Stimulated activated naive CD8-positive, alpha-beta T cell treated with anti-CD3 and anti-CD28 coated beads, Interleukin-15, amount 100 ng/mL, for 72 hours (primary cell): ENCODE data around the gene AMN.

Source experiments
- ATAC-seq: fragments of 150-1000 bp; cut with Tn5 transposase; 2 replicates; pipeline ENCODE4 v1.10.0; 2021; ENCODE audit warnings: mild to moderate bottlenecking, moderate library complexity
- DNase-seq, 2 donors: peaks; one replicate each; pipeline ENCODE4 v3.0.0; 2021 to 2022
- H3K27ac Mint-ChIP-seq, 2 donors: one replicate each; pipeline ENCODE4 v1.8.0; 2022; ENCODE audit warnings: mild to moderate bottlenecking in 2 of 2, mixed read lengths in 2 of 2, moderate library complexity in 2 of 2
- H3K27me3 Mint-ChIP-seq: one replicate; pipeline ENCODE4 v1.8.0; 2022; ENCODE audit warnings: mixed read lengths
- H3K4me1 Mint-ChIP-seq: one replicate; pipeline ENCODE4 v1.8.0; 2022; ENCODE audit warnings: mild to moderate bottlenecking, mixed read lengths
- H3K4me3 Mint-ChIP-seq, 2 donors: one replicate each; pipeline ENCODE4 v1.8.0; 2022; ENCODE audit warnings: mild to moderate bottlenecking in 2 of 2, mixed read lengths in 2 of 2, moderate library complexity in 1 of 2
- H3K9me3 Mint-ChIP-seq, 2 donors: one replicate each; pipeline ENCODE4 v1.8.0; 2022; ENCODE audit warnings: mixed read lengths in 2 of 2

The AMN gene

GRCh38 chr14:102905116-102906108 is 17.1 kb upstream of the AMN start:
- H3K4me3 Mint-ChIP-seq: no peak overlapping the region
- peaks cover 29% of the 10 kb centered on the region for H3K4me1 Mint-ChIP-seq
- no peak for DNase-seq
- no peaks in the 10 kb centered on the region for H3K9me3 Mint-ChIP-seq
- H3K27ac Mint-ChIP-seq: peak overlapping the region; percentile 9 to 46
- H3K27me3 Mint-ChIP-seq: no peaks in the 10 kb centered on the region
- no peak for ATAC-seq

GRCh38 chr14:102906616-102907302 is 15.7 kb upstream of the AMN start:
- no peaks in the 10 kb centered on the region for H3K27me3 Mint-ChIP-seq
- no peak for ATAC-seq
- DNase-seq: no peak
- peak overlapping the region in 1 of 2 donors; percentile 63 for H3K27ac Mint-ChIP-seq
- peaks cover 15% of the 10 kb centered on the region for H3K4me1 Mint-ChIP-seq
- H3K9me3 Mint-ChIP-seq: no peaks in the 10 kb centered on the region
- H3K4me3 Mint-ChIP-seq: no peak overlapping the region

GRCh38 chr14:102907303-102907844 is 15.1 kb upstream of the AMN start:
- ATAC-seq: no peak
- H3K27ac Mint-ChIP-seq: peak overlapping the region in 1 of 2 donors; percentile 49
- no peak overlapping the region for H3K4me3 Mint-ChIP-seq

GRCh38 chr14:102907980-102908730 is 14.3 kb upstream of the AMN start:
- DNase-seq (no peak), ATAC-seq (no peak)
- Mint-ChIP-seq H3K9me3 (no peaks in the 10 kb centered on the region), H3K27me3 (no peaks in the 10 kb centered on the region), H3K27ac (no peak overlapping the region), H3K4me3 (no peak overlapping the region), H3K4me1 (peaks cover 6% of the 10 kb centered on the region)

More at GRCh38 chr14:102907303-102907844, 15.1 kb upstream of the AMN start:
- no peak for DNase-seq
- no peaks in the 10 kb centered on the region for H3K27me3 Mint-ChIP-seq
- no peaks in the 10 kb centered on the region for H3K9me3 Mint-ChIP-seq
- peaks cover 9% of the 10 kb centered on the region for H3K4me1 Mint-ChIP-seq

- ATAC-seq: no peak
- Mint-ChIP-seq H3K9me3 (no peaks in the 10 kb centered on the region), H3K27me3 (no peaks in the 10 kb centered on the region), H3K4me1 (peaks cover under 1% of the 10 kb centered on the region), H3K4me3 (no peak overlapping the region), H3K27ac (peak overlapping the region in 1 of 2 donors; percentile 48)
- DNase-seq: no peak
Measured at GRCh38 chr14:102908766-102909455, 13.6 kb upstream of the AMN start.

- ATAC-seq: no peak
Measured at GRCh38 chr14:102909462-102909861, 13.0 kb upstream of the AMN start.

GRCh38 chr14:102909911-102910310 is 12.6 kb upstream of the AMN start:
- no peaks in the 10 kb centered on the region for H3K4me1 Mint-ChIP-seq
- no peaks in the 10 kb centered on the region for H3K27me3 Mint-ChIP-seq
- no peak overlapping the region for H3K4me3 Mint-ChIP-seq
- no peak for ATAC-seq
- no peaks in the 10 kb centered on the region for H3K9me3 Mint-ChIP-seq
- no peak overlapping the region for H3K27ac Mint-ChIP-seq
- DNase-seq: no peak

More at GRCh38 chr14:102909462-102909861, 13.0 kb upstream of the AMN start:
- Mint-ChIP-seq H3K9me3 (no peaks in the 10 kb centered on the region), H3K27ac (no peak overlapping the region), H3K4me3 (no peak overlapping the region), H3K4me1 (no peaks in the 10 kb centered on the region), H3K27me3 (no peaks in the 10 kb centered on the region)
- DNase-seq: no peak

GRCh38 chr14:102910442-102910841 is 12.0 kb upstream of the AMN start:
- Mint-ChIP-seq H3K27ac (peak overlapping the region in 1 of 2 donors; percentile 77), H3K4me3 (no peak overlapping the region), H3K4me1 (no peaks in the 10 kb centered on the region)

GRCh38 chr14:102911541-102911951 is 10.9 kb upstream of the AMN start:
- Mint-ChIP-seq H3K4me3 (no peak overlapping the region), H3K27ac (no peak overlapping the region), H3K27me3 (no peaks in the 10 kb centered on the region), H3K9me3 (no peaks in the 10 kb centered on the region), H3K4me1 (no peaks in the 10 kb centered on the region)
- DNase-seq: no peak
- no peak for ATAC-seq

More at GRCh38 chr14:102910442-102910841, 12.0 kb upstream of the AMN start:
- Mint-ChIP-seq H3K27me3 (no peaks in the 10 kb centered on the region), H3K9me3 (no peaks in the 10 kb centered on the region)
- no peak for ATAC-seq
- DNase-seq: no peak

- H3K4me3 Mint-ChIP-seq: no peak overlapping the region
- no peaks in the 10 kb centered on the region for H3K9me3 Mint-ChIP-seq
- H3K4me1 Mint-ChIP-seq: peaks cover 1% of the 10 kb centered on the region
- no peaks in the 10 kb centered on the region for H3K27me3 Mint-ChIP-seq
- ATAC-seq (peak; percentile 1), DNase-seq (no peak)
- H3K27ac Mint-ChIP-seq: no peak overlapping the region
Measured at GRCh38 chr14:102911991-102912761, 10.3 kb upstream of the AMN start.

- Mint-ChIP-seq H3K4me1 (peaks cover 5% of the 10 kb centered on the region), H3K27me3 (no peaks in the 10 kb centered on the region), H3K27ac (peak overlapping the region in 1 of 2 donors; percentile 54), H3K4me3 (no peak overlapping the region), H3K9me3 (no peaks in the 10 kb centered on the region)
- DNase-seq (no peak), ATAC-seq (peak; percentile 1)
Measured at GRCh38 chr14:102913341-102914211, 8.9 kb upstream of the AMN start.

GRCh38 chr14:102914474-102915291 is 7.8 kb upstream of the AMN start:
- H3K4me1 Mint-ChIP-seq: peaks cover 5% of the 10 kb centered on the region
- no peaks in the 10 kb centered on the region for H3K9me3 Mint-ChIP-seq
- ATAC-seq (no peak), DNase-seq (no peak)
- H3K4me3 Mint-ChIP-seq: no peak overlapping the region
- H3K27me3 Mint-ChIP-seq: no peaks in the 10 kb centered on the region
- H3K27ac Mint-ChIP-seq: no peak overlapping the region
